Neural progenitor cell (in vitro differentiated cells): Measurements from ENCODE around the gene TMEM219. TPM values are rescaled to one million over a fixed set of nuclear protein-coding genes. Genes with fewer than 3 reads are reported as not detected.

Experiments
- DNase-seq: peaks from one replicate; pipeline ENCODE4 v3.0.0-alpha.2; 2016; ENCODE audit warnings: low spot score
- H2AFZ ChIP-seq: fragments of 200-600 bp; sonication (generic); replicated peaks from 2 replicates; pipeline ENCODE4 v1.6.1; 2016; ENCODE audit warnings: antibody characterized with exemption
- H3F3A ChIP-seq: fragments of 200-600 bp; sonication (generic); 2 replicates; pipeline ENCODE4 v1.6.1; 2016; ENCODE audit warnings: antibody characterized with exemption, low read depth
- H3K27ac ChIP-seq: fragments of 200-600 bp; sonication (generic); 2 replicates; pipeline ENCODE4 v1.5.1; 2016; ENCODE audit warnings: mild to moderate bottlenecking
- H3K27me3 ChIP-seq: fragments of 200-600 bp; sonication (generic); 2 replicates; pipeline ENCODE4 v1.6.1; 2016; ENCODE audit warnings: mild to moderate bottlenecking, moderate library complexity
- H3K36me3 ChIP-seq: fragments of 200-600 bp; sonication (generic); 2 replicates; pipeline ENCODE4 v1.5.1; 2016
- H3K4me1 ChIP-seq: fragments of 200-600 bp; sonication (generic); 2 replicates; pipeline ENCODE4 v1.6.1; 2016; ENCODE audit warnings: mixed run types
- H3K4me2 ChIP-seq: fragments of 200-600 bp; sonication (generic); 2 replicates; pipeline ENCODE4 v1.6.1; 2016
- H3K4me3 ChIP-seq: fragments of 200-600 bp; sonication (generic); 2 replicates; pipeline ENCODE4 v1.5.1; 2016
- H3K79me2 ChIP-seq: fragments of 200-600 bp; sonication (generic); 2 replicates; pipeline ENCODE4 v1.6.1; 2016; ENCODE audit warnings: low read depth
- H3K9ac ChIP-seq: fragments of 200-600 bp; sonication (generic); 2 replicates; pipeline ENCODE4 v1.6.1; 2016
- H3K9me3 ChIP-seq: fragments of 200-600 bp; sonication (generic); 2 replicates; pipeline ENCODE4 v1.5.1; 2016; ENCODE audit warnings: low read depth
- H4K20me1 ChIP-seq: fragments of 200-600 bp; sonication (generic); 2 replicates; pipeline ENCODE4 v1.6.1; 2016; ENCODE audit warnings: low read depth
- H3K27ac Mint-ChIP-seq: 3 replicates; pipeline ENCODE4 v1.8.0; 2021; ENCODE audit warnings: mixed read lengths
- H3K27me3 Mint-ChIP-seq: 2 replicates; pipeline ENCODE4 v1.8.0; 2022; ENCODE audit warnings: low read depth, mild to moderate bottlenecking, inconsistent platforms, moderate library complexity, mixed read lengths; ENCODE audit not compliant: insufficient read depth
- H3K36me3 Mint-ChIP-seq: 3 replicates; pipeline ENCODE4 v1.8.0; 2021; ENCODE audit warnings: mixed read lengths
- H3K4me1 Mint-ChIP-seq: 3 replicates; pipeline ENCODE4 v1.8.0; 2021; ENCODE audit warnings: mixed read lengths
- H3K4me3 Mint-ChIP-seq: 3 replicates; pipeline ENCODE4 v1.8.0; 2021; ENCODE audit warnings: mild to moderate bottlenecking, moderate library complexity, mixed read lengths
- H3K9me3 Mint-ChIP-seq: 3 replicates; pipeline ENCODE4 v1.8.0; 2020; ENCODE audit warnings: mixed read lengths
- EZH2 ChIP-seq: fragments of 200-600 bp; sonication (generic); IDR thresholded peaks from 2 replicates; pipeline ENCODE4 v1.6.1; 2017; ENCODE audit warnings: antibody characterized with exemption, mild to moderate bottlenecking, moderate library complexity
- EZH2phosphoT487 ChIP-seq: fragments of 200-600 bp; sonication (generic); IDR thresholded peaks from 2 replicates; pipeline ENCODE4 v1.6.1; 2017; ENCODE audit warnings: antibody characterized with exemption
- total RNA-seq: library from RNA; depleted of rRNA; stranded (reverse); fragments of >200 nt; gene quantifications from 2 replicates; pipeline ENCODE4 v1.2.3, GENCODE V29; 2015; ENCODE audit warnings: low replicate concordance
- TF ChIP-seq, protein P1 (sequence below): fragments of 200-600 bp; sonication (generic); IDR thresholded peaks from 2 replicates; pipeline ENCODE4 v1.5.1; 2017; ENCODE audit warnings: antibody characterized with exemption, mild to moderate bottlenecking

TMEM219 gene
- total RNA-seq, 1 donor from 2014 or later: 50.7 TPM

DNA sequence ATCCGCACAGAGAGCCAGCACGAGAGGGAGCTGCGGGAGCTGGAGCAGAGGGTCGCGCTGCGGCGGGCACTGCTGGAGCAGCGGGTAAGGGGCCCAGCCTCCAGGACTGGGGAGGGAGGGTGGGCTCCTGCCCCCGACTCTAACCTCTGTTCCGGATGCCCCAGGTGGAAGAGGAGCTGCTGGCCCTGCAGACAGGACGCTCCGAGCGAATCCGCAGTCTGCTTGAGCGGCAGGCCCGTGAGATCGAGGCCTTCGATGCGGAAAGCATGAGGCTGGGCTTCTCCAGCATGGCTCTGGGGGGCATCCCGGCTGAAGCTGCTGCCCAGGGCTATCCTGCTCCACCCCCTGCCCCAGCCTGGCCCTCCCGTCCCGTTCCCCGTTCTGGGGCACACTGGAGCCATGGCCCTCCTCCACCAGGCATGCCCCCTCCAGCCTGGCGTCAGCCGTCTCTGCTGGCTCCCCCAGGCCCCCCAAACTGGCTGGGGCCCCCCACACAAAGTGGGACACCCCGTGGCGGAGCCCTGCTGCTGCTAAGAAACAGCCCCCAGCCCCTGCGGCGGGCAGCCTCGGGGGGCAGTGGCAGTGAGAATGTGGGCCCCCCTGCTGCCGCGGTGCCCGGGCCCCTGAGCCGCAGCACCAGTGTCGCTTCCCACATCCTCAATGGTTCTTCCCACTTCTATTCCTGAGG lies 29.1 kb downstream of the TMEM219 start:
- no peak overlapping the region for H3K4me3 ChIP-seq
- H3K9me3 Mint-ChIP-seq: no peaks in the 10 kb centered on the region
- H3K4me1 Mint-ChIP-seq: peaks cover 18% of the 10 kb centered on the region
- peaks cover 5% of the 10 kb centered on the region for H3K4me1 ChIP-seq
- no peaks in the 10 kb centered on the region for H3K27me3 ChIP-seq
- no peaks in the 10 kb centered on the region for H3K36me3 ChIP-seq
- DNase-seq: no peak
- no peak overlapping the region for H3K9ac ChIP-seq
- H2AFZ ChIP-seq: no peak overlapping the region
- no peak overlapping the region for H3K4me3 Mint-ChIP-seq
- H3F3A ChIP-seq: peaks cover 20% of the 10 kb centered on the region
- TF ChIP-seq, protein P1, sequence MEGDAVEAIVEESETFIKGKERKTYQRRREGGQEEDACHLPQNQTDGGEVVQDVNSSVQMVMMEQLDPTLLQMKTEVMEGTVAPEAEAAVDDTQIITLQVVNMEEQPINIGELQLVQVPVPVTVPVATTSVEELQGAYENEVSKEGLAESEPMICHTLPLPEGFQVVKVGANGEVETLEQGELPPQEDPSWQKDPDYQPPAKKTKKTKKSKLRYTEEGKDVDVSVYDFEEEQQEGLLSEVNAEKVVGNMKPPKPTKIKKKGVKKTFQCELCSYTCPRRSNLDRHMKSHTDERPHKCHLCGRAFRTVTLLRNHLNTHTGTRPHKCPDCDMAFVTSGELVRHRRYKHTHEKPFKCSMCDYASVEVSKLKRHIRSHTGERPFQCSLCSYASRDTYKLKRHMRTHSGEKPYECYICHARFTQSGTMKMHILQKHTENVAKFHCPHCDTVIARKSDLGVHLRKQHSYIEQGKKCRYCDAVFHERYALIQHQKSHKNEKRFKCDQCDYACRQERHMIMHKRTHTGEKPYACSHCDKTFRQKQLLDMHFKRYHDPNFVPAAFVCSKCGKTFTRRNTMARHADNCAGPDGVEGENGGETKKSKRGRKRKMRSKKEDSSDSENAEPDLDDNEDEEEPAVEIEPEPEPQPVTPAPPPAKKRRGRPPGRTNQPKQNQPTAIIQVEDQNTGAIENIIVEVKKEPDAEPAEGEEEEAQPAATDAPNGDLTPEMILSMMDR: no peak
- TF ChIP-seq EZH2phosphoT487: no peak
- TF ChIP-seq EZH2: no peak
- H3K9me3 ChIP-seq: no peaks in the 10 kb centered on the region
- H3K27ac Mint-ChIP-seq: no peak overlapping the region
- H3K79me2 ChIP-seq: no peaks in the 10 kb centered on the region
- no peak overlapping the region for H3K27ac ChIP-seq
- H3K4me2 ChIP-seq: no peak overlapping the region
- peaks cover 6% of the 10 kb centered on the region for H3K27me3 Mint-ChIP-seq
- H3K36me3 Mint-ChIP-seq: peaks cover 19% of the 10 kb centered on the region
- H4K20me1 ChIP-seq: no peaks in the 10 kb centered on the region

DNA sequence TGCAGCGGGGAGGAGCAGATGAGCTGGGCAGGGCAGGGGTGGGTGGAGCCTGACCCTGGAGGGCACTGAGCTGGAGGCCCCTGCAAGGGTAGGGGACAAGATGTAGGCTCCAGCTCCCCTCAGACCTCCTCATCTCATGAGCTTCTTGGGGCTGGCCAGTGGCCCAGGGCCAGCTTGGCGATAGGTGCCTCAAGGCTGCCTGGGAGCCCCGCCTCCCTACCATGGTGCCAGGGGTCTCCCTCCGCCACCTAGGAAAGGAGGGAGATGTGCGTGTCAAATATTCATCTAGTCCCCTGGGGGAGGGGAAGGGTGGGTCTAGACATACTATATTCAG lies 29.7 kb downstream of the TMEM219 start:
- DNase-seq: no peak
- no peak overlapping the region for H3K4me2 ChIP-seq

GRCh38 chr16:29992344-29992967 lies 30.6 kb downstream of the TMEM219 start:
- Histone ChIP-seq H3K9ac (no peak overlapping the region), H3K4me3 (no peak overlapping the region), H3K36me3 (no peaks in the 10 kb centered on the region), H3K4me1 (peaks cover 12% of the 10 kb centered on the region), H3K9me3 (no peaks in the 10 kb centered on the region), H2AFZ (no peak overlapping the region), H3K27ac (no peak overlapping the region), H3K27me3 (no peaks in the 10 kb centered on the region), H3K4me2 (no peak overlapping the region), H3K79me2 (peaks cover 11% of the 10 kb centered on the region), H3F3A (peaks cover 20% of the 10 kb centered on the region), H4K20me1 (no peaks in the 10 kb centered on the region)
- Mint-ChIP-seq H3K9me3 (no peaks in the 10 kb centered on the region), H3K36me3 (peaks cover 15% of the 10 kb centered on the region), H3K4me1 (peaks cover 29% of the 10 kb centered on the region), H3K27ac (no peak overlapping the region), H3K27me3 (peaks cover 6% of the 10 kb centered on the region), H3K4me3 (no peak overlapping the region)
- TF ChIP-seq, protein P1: no peak
- TF ChIP-seq EZH2 (no peak), EZH2phosphoT487 (no peak)
- DNase-seq: no peak

More for the DNA sequence above, 29.7 kb downstream of the TMEM219 start:
- Histone ChIP-seq H3F3A (peaks cover 20% of the 10 kb centered on the region), H3K4me3 (no peak overlapping the region), H2AFZ (no peak overlapping the region), H3K79me2 (peaks cover 2% of the 10 kb centered on the region), H3K27me3 (no peaks in the 10 kb centered on the region), H3K9ac (no peak overlapping the region), H4K20me1 (no peaks in the 10 kb centered on the region), H3K9me3 (no peaks in the 10 kb centered on the region), H3K36me3 (no peaks in the 10 kb centered on the region), H3K27ac (no peak overlapping the region), H3K4me1 (peaks cover 5% of the 10 kb centered on the region)
- no peak overlapping the region for H3K27ac Mint-ChIP-seq
- peaks cover 23% of the 10 kb centered on the region for H3K4me1 Mint-ChIP-seq
- H3K9me3 Mint-ChIP-seq: no peaks in the 10 kb centered on the region
- TF ChIP-seq EZH2phosphoT487: no peak
- TF ChIP-seq, protein P1: no peak
- TF ChIP-seq EZH2: no peak
- peaks cover 17% of the 10 kb centered on the region for H3K36me3 Mint-ChIP-seq
- H3K4me3 Mint-ChIP-seq: no peak overlapping the region
- peaks cover 6% of the 10 kb centered on the region for H3K27me3 Mint-ChIP-seq
